Measurements from ENCODE around the gene GNA14. TPM values are rescaled to one million over a fixed set of nuclear protein-coding genes. Genes with fewer than 3 reads are reported as not detected.

GNA14 gene
- total and polyA plus RNA-seq, 2 experiments from 2014 or later, result 3.9 to 10.5 TPM

GRCh38 chr9:77640741-77641580 lies 7.2 kb downstream of the GNA14 start:
- no peaks in the 10 kb centered on the region for H3K36me3 ChIP-seq (ENCODE audit: insufficient read depth)
- H3F3A ChIP-seq (replicated peaks; ENCODE audit: low read depth), result no peaks in the 10 kb centered on the region
- H3K27ac ChIP-seq (ENCODE audit: low read depth), result no peak overlapping the region
- Mint-ChIP-seq H3K9me3 (no peaks in the 10 kb centered on the region), H3K27ac (no peak overlapping the region), H3K4me1 (peaks cover 25% of the 10 kb centered on the region), H3K4me3 (no peak overlapping the region), H3K36me3 (ENCODE audit: low read depth) (no peaks in the 10 kb centered on the region), H3K27me3 (ENCODE audit: insufficient read depth, low read depth, poor library complexity) (peaks cover 7% of the 10 kb centered on the region)
- H3K4me1 ChIP-seq (ENCODE audit: insufficient read depth), result peaks cover 12% of the 10 kb centered on the region; the same call in 1 of the 2 replicates
- TF ChIP-seq ZNF331 (CRISPR knock-in tag; IDR thresholded peaks at IDR 0.05; ENCODE audit: low read depth) (no peak), REST (IDR thresholded peaks at IDR 0.05; ENCODE audit: unreplicated experiment) (no peak), CREB1 (CRISPR knock-in tag; IDR thresholded peaks at IDR 0.05; ENCODE audit: low read depth) (no peak), ZNF114 (CRISPR knock-in tag; IDR thresholded peaks at IDR 0.05) (no peak), ETS1 (IDR thresholded peaks at IDR 0.05) (no peak), EZH2 (IDR thresholded peaks at IDR 0.05; ENCODE audit: low read depth, unreplicated experiment) (no peak), POLR2AphosphoS5 (IDR thresholded peaks at IDR 0.05; ENCODE audit: low read depth) (no peak), JUNB (IDR thresholded peaks at IDR 0.05; ENCODE audit: unreplicated experiment) (no peak), ZNF462 (CRISPR knock-in tag; IDR thresholded peaks at IDR 0.05) (no peak), CTCF (conservative IDR thresholded peaks at IDR 0.05; ENCODE audit: low read depth in 2 of 2) (no peak), STAT1 (IDR thresholded peaks at IDR 0.05; ENCODE audit: unreplicated experiment) (no peak), NANOG (IDR thresholded peaks at IDR 0.05; ENCODE audit: borderline replicate concordance) (no peak), EZH2phosphoT487 (IDR thresholded peaks at IDR 0.05; ENCODE audit: unreplicated experiment) (no peak)
- peaks cover 9% of the 10 kb centered on the region; the same call in 1 of the 2 replicates for H3K27me3 ChIP-seq (ENCODE audit: insufficient read depth)
- H3K4me2 ChIP-seq, result no peak overlapping the region
- no peak overlapping the region for H2AFZ ChIP-seq
- DNase-seq (ENCODE audit: low spot score), result no peak
- ATAC-seq, result no peak
- H3K4me3 ChIP-seq, result no peak overlapping the region
- no peaks in the 10 kb centered on the region for H3K9me2 ChIP-seq (ENCODE audit: insufficient read depth)
- peaks cover 7% of the 10 kb centered on the region for H3K79me2 ChIP-seq (replicated peaks; ENCODE audit: insufficient read depth)
- H4K20me1 ChIP-seq (replicated peaks; ENCODE audit: insufficient read depth), result no peaks in the 10 kb centered on the region

Measured in GM23338 (cell line).